Fibroblast of the conjunctiva (primary cell): Measurements from ENCODE around the gene C1QL1.

Experiments used
- DNase-seq: peaks from one replicate; pipeline ENCODE4 v3.0.0-alpha.2; 2010; ENCODE audit warnings: low read depth

The C1QL1 gene

DNA sequence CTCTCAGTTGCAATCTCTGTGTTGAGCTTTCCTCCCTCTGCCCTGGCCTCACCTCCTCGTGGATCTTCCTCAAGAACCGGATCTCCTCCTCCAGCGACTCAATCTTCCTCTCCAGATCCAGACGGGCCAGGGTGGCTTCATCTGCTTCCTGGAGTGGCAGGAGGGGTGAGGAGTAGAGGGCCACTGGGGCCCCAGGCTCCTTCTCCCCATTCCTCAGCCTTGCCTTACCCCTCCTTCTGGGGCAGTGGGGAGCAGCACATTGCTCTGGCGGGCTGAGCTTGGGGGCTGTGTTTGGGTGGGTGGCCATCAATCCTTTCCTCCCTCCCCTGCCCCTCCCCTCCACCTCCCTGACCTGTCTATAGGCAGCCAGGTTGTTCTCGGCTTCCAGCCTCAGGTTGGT lies 54.4 kb downstream of the C1QL1 start:
- DNase-seq: no peak

DNA sequence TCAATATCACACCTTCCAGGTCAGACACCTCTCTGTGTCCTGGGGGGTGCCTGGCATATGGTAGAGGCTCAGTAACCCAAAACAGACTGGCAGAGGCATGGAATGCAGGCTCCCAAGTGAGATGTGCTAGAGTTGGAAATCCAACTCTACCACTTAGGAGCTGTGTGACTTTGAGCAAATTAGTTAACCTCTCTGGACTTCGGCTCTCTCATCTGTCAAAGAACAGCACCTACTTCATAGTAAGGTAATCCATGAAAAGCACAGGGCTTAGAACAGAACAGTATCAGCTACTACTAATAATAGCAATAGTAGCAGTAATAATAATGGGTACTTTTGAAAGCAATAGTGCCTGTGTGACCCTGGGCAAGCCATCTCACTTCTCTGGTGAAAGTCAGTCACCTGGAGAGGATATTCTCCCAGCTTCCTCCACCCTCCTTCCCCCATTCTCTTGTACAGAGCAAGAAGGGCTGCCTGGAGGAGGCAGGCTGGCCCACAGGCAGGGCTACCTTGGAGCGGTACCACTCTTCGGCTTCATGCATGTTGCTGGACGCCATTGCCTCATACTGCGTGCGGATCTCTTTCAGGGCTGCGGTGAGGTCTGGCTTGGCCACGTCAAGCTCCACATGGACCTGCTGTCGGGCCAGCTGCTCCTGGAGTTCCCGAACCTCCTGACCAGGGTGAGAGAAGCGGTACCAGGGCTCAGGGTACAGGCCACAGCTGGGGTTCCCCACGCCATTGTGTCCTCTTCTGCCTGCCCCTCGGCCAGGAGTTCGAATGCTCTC lies 55.1 kb downstream of the C1QL1 start:
- no peak for DNase-seq

DNA sequence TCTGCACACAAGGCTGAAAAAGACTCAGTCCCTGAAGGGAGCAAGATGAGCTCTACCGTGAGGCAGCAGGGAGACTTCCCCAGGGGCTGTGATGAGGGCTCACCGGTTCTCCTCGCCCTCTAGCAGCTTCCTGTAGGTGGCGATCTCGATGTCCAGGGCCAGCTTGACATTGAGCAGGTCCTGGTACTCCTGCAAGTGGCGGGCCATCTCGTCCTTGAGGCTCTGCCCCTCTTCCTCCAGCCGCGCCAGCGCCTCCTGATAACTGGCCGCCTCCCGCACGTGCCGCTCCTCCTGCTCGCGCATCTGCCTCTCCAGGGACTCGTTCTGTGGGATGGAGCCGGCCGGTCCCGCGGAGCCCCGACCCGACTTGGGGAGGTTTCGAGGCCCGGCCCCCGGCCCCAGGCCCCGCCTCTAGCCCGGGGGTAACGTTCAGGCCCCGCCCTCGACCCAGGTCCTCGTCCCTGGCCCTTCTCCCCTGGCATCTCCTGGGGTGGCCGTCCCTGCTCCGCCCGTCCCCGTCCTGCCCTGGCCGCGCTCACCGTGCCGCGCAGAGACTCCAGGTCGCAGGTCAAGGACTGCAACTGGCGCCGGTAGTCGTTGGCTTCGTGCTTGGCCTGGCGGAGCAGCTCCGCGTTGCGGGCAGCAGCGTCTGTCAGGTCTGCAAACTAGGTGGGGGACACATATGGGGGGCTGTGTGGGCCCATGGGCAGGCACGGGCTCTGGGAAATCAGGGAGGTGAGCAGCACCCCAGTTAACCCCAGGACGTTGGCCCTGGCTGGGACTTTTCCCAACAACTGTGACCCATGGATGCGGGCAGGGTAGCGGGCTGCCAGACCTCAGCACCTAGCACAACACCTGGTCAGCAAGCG lies 56.7 kb downstream of the C1QL1 start:
- no peak for DNase-seq

DNA sequence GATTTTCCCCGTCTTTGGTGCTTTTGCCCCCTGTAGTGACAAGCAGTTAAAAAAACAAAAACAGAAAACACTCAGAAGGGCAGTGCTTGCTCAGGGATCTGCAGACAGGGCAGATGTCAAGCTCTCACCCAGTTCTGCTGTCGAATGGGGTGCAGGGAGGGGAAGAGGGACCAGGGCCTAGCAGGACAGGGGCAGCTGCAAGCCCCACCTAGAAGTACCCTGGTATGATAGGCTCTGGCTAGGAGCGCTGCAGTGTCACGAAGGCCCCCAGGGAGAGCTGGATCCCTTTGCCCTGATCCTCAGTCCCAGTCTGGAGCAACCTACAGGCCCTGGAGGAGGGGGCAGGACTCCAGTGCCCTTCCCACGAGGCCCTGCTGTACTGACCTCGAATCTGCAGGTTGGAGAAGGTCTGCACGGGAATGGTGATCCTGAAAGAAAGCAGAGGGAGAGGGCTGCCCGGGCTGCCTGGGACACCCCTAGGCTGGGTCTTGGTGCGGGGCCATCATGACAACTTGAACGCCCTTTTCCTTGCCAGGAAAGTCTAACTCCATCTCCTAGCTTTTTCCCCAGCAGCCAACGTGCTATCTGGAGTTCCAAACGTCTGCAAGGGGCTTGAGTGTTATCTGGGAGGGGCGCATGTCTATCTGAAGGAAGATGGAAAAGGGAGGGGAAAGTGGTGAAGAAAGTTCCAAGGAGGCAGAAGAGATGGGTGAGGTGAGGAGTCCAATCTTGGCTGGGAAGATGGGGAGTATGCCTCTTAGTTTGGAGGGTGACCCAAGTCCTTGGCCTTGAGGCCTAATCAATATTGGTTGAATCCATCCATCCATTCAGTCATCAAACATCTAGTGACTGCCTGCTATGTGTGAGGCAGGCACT lies 57.6 kb downstream of the C1QL1 start:
- DNase-seq: no peak
